Bone marrow (tissue), 2 donors: ENCODE data around the gene PEX7.
"Not testable (repeated sequence)": the region's sequence is repeated elsewhere in the genome, so short reads cannot be mapped to it uniquely, and the experiment has no call there.

ENCODE experiments used
- DNase-seq, 2 donors: peaks; one replicate each; lab custom pipeline; 2025; lab: John Stamatoyannopoulos, UW

PEX7 gene

GRCh38 chr6:136790411-136791295 lies 31.7 kb upstream of the PEX7 start:
- no peak for DNase-seq

- peak; percentile 47 to 51 for DNase-seq
Observed at GRCh38 chr6:136791296-136792094, 30.9 kb upstream of the PEX7 start.

DNA sequence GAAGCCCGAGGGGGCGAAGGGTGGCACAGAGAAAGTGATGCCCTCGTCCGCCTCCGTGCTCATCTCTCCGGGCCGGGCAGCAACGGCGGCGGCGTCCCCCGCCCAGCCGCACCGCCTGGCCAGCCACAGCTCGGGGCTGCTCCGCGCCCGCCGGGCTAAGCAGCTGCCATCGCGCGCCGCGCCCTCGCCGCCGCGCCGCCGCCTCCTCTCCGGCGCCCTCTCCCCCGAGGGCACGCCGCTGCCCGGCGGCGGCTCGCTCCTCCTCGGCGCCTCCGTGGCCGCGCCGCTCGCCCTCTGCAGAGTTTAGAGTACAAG lies 30.3 kb upstream of the PEX7 start:
- no peak for DNase-seq

DNA sequence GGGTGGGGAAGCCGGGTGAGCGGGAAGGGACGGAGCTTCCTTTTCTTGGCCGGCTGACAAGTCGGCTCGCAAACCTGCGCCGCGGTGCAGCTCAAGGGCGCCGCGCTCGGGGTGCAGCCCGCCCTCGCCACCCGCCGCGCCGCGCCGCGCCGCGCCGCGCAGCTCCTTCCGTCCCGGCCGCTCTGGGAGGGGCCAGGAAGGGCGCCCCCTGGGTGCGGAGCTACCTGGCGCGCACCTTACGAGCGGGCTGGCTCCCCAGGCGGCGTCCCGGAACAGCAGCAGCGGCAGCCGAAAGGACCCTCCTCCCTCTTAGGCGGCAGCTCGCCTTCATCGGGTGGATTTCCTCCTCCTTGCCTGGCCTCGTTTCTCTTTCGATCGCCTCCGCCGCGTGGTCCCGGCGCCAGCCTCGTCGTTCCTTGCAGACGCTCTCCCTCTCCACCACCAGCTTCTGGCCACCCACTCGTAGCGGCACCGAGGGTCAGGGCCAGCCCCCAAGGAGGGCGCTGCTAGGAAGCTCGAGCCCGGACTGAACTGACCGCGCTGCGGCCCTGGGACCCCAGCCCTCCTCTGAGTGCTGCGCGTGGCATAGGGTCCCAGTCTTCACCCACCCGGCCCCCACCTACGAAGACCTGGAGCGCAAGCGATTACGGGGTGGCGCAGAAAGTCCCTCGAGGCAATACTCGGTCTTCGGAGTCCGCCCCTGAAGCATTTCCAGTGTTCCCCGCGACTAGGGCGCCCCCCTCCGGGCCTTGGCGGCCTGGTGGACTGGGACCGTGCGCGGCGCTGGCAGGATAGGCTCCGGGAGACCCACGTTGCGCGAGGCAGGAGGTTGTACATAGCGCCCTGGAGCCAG lies 29.8 kb upstream of the PEX7 start, which contains the start of gene MAP3K5:
MAP3K5 (minus strand) TSS at position 68 of the 853 bp plus-strand sequence. CDS start 320 bp downstream, outside the sequence.
- peak; percentile 90 to 95 for DNase-seq

GRCh38 chr6:136793363-136793762 lies 29.0 kb upstream of the PEX7 start:
- DNase-seq, result no peak

DNA sequence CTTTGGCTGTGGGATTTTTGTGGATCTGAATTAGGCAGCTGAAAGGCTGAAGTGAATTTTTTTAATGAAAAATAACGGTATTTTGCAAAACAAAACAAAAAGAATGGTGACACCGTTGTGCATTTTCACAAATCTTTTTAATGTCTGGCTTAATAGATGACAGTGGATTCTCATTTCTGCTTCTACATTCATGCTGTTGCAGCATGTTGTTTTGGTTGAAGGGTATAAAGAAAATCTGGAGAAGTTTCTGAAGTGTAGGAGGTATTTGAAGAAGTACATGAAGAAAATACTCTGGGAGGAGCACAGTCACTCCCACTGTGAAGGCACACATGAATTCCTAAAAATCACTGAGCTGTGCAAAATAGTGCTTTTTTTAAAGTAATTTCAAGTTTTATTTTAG lies 27.0 kb upstream of the PEX7 start:
- no peak for DNase-seq

DNA sequence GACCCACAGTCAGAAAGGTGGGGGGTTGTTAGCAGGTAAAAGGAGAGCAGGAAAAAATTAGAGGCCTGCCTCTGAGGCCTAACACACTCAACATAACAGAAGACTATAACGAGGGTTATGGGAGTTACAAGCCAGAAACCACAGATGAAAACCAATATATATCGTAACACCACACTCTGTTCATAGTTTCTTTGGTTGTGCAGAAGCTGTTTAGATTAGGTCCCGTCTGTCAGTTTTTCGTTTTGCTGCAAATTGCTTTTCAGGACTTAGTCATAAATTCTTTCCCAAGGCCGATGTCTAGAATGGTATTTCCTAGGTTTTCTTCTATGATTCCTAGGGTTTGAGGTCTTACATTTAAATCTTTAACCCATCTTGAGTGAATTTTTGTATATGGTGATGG lies 26.4 kb upstream of the PEX7 start:
- DNase-seq, result no peak

DNA sequence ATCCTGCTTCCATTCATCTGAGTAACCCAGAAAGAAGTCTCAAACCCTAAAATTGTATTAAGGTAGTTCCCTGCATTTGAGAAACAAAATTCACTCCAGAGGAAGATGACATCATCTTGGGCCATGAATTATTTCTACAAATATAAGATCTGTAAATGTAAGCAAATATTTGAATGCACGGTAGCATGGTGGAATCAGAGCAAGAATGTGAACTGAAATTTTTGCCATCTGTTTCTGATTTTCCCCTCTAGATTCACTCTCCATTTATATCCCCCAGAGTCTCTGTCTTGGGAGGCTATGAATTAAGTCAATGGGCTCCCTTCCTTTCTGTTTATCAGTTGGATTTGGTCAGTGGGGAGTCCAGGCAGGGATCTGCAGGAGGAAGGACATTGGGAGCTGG lies 24.3 kb upstream of the PEX7 start:
- DNase-seq, result no peak

GRCh38 chr6:136801581-136801980 lies 20.8 kb upstream of the PEX7 start:
- DNase-seq, result no peak

DNA sequence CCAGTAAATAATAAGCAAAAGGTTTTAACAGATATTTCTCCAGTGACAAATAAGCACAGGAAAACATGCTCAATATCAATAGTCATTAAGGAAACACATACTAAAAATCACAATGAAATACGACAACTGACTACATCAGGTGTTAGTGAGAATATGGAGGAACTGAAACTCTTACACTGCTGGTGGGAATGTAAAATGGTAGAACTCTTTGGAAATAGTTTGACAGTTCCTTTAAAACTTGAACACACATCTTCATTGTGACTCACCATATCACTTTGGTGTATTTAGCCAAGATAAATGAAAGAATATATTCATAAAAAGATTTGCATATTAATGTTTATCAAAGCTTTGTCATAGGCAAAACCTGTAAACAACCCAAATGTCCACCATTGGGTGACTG lies 18.8 kb upstream of the PEX7 start:
- DNase-seq, result no peak

- DNase-seq, result no peak
Observed at GRCh38 chr6:136809091-136809860, 13.1 kb upstream of the PEX7 start.

- no peak for DNase-seq
Observed at GRCh38 chr6:136811272-136811671, 11.1 kb upstream of the PEX7 start.

DNA sequence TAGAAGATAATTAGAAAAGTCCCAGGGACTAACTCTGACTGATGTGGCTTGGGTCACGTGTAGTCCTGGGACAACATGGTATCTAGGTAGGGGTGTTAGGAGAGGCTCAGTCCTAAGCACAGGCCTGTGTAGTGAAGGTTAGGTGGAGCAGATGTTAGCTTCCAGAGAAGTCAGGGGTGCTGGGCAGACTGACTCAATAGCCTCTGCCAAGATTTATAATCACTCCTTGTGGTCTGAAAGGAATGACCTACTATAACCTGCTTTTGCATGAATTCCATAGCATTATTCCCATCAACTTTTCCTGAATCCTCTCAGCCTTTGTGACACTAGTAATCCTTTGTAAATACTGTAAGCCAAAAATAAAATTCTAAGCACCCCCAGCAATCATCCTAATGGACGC lies 10.2 kb upstream of the PEX7 start:
- no peak for DNase-seq

GRCh38 chr6:136815608-136816007 lies 6.8 kb upstream of the PEX7 start:
- not testable (repeated sequence) for DNase-seq

GRCh38 chr6:136816656-136817055 lies 5.7 kb upstream of the PEX7 start:
- no peak for DNase-seq

DNA sequence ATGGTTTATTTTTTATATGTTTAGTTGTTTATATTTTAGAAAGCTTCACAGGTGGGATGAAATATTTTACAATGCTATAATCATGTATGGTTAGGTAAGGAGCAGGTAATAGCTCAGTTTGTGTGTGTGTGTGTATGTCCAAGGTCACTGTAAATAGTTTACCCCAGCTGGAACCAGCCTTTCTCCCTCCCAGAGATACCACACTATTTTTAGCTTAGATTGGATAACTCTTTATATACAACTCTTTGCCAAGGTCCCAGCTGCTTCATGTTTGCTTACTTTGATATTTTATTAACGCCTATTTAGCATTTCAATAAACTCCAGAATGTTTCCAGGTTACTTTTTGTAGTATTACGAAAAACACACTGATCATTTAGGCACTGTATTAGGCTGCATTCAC lies 1.8 kb upstream of the PEX7 start:
- no peak for DNase-seq

- DNase-seq, result no peak
Observed at GRCh38 chr6:136822046-136822375, 381 bp upstream of the PEX7 start.

DNA sequence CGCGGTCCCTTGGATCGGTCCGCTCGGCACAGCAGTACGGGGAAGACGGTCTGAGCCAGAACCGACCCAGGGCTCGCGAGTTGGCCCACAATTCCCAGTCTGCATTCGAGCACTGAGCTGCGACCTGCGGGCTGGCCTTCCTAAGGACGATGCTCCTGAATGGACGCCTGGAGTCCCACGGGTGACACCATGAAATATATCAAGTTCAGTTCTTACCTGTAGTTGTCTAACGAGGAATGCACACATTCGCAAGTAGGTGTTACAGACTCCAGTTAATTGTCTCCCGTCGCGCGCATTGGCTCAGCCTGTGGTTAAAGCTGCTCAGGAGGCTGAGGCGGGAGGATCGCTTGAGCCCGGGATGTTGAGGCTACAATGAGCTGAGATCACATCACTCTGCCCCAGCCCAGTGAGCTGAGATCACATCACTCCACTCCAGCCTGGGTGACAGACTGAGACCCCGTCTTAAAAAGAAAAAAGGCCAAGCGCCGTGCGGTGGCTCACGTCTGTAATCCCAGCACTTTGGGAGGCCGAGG lies 802 bp downstream of the PEX7 start:
- DNase-seq, result no peak

GRCh38 chr6:136826216-136826615 lies 3.8 kb downstream of the PEX7 start:
- no peak for DNase-seq

- no peak for DNase-seq
Observed at GRCh38 chr6:136831873-136832562, 9.6 kb downstream of the PEX7 start.
